T-helper 2 cell (primary cell): ENCODE results near the gene CFAP68.
"Not testable (repeated sequence)": the region's sequence is repeated elsewhere in the genome, so short reads cannot be mapped to it uniquely, and the experiment has no call there.

Experiments used
- DNase-seq, 5 experiments: peaks; one replicate each; pipeline versions ENCODE4 v3.0.0 to v3.0.0-alpha.2; 2012 to 2022

The CFAP68 gene

DNA sequence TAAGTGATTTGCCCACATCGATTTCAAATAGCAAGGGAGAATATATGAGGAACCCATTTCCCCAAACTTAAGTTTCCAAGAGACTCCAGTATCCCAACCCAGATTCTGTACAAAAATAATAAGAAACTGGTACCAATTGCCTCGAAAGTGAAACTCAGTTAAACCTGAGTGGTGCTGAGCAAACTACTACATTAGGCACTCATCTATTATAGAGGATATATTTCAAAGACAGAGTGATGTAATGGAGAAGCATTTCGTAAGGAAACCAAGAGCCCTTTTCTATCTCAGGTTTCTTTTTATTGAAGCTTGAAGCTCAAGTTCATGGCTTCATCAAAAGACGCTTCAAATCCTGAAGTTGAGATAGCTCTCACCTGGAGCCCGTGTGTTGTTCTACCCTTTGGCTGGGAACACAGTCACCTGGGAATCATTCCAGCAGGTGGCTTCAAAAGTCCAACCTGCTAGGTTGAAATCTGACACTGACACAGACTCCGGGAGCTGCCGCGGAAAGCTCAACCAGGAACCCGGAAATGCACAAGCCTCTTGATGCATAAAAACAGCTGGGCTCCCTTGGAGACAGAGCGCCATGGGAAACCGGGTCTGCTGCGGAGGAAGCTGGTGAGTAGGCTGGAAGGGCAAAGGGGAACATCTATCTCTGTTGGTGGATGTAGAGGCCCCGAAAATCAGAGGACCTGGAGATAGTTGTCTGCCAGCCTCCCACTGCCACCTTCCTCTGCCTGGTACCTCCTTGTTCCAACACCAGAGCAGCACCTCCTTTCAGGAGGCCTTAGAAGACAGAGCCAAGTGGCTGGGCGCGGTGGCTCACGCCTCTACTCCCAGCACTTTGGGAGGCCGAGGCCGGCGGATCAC is 39.3 kb downstream of the CFAP68 start, which contains the start of gene C11orf52:
Gene C11orf52, plus strand, starts transcription at position 524 of the 867 bp plus-strand sequence. Its CDS starts 60 bp downstream, at position 584.
- no peak for DNase-seq

DNA sequence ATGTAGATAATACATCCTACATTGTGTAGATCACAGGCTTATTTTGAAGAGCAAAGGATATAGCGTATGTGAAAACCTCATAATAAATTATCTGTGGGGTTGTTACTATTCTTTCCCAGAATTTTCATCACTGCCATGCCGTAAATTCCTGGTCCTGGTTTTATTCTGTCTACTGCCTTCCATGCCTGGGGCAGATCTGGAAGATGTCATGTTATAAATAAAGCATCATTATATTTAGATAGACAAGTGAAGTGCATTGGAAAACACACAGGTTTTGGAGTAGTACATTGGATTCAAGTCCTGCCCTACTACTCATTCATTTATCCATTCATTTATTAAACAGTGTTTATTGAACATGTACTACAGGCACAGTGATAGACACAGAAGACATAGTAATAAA is 41.6 kb downstream of the CFAP68 start:
- no peak for DNase-seq

DNA sequence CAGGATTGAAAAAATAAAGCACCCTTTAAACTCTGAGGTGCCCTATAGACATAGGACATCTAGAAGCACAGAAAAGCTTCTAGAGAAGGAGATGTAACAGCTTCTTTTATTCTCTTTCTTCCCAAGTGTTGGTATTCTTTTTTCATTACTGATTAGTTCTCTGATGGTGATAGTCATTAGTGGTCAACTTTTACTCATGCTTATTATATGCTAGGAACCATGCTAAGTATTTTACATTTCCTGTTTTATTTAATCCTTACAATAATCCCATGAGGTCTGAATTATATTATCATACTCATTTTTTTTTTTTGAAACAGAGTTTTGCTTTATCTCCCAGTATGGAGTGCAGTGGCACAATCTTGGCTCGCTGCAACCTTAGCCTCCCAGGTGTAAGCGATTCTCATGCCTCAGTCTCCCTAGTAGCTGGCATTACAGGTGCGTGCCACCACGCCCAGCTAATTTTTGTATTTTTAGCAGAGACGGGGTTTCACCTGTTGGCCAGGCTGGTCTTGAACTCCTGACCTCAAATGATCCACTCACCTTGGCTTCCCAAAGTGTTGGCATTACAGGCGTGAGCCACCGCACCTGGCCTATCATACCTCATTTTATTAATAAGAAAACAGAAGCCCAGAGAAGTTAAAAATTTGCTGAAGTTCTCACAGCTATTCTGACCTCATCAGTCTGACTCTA is 42.3 kb downstream of the CFAP68 start:
- no peak for DNase-seq

DNA sequence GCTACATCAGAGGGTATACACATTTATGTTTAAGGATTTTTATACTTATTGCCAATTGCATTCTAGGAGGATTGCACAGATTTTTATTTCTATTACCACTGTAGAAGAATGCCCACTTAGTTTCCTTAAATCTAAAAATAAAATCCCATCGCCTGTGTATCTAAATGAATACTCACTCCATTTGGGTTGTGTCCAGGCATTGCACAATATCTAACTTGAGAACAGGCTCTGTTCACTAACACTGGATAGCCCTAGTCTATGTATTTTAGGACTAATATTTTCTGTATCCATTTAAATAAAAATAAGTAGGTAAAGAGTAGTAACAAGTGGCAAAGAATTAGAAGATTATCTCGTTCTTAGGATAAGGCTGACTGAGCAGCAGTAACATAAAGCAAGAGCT is 43.5 kb downstream of the CFAP68 start:
- no peak for DNase-seq

DNA sequence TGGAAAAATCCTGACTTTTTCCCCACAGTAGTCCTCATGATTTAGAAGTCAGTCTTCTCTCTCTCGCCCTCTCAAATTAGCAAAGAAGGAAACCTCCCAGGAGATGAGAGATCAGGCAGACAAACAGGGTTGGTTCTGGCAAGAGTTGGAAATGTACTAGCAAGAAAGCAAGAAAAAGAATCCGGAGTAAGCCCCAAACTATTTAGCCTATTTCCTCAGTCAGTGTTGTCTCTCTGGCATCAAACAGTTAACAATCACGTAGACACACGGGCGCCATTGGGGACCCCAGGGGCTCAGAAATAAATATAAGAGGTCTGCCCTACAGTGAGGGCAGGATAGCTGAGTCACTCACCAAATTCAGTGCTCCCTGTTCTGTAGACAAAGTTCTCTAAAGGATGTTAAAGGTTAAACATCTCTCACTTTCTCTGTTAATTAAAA is 44.0 kb downstream of the CFAP68 start:
- DNase-seq = no peak

DNA sequence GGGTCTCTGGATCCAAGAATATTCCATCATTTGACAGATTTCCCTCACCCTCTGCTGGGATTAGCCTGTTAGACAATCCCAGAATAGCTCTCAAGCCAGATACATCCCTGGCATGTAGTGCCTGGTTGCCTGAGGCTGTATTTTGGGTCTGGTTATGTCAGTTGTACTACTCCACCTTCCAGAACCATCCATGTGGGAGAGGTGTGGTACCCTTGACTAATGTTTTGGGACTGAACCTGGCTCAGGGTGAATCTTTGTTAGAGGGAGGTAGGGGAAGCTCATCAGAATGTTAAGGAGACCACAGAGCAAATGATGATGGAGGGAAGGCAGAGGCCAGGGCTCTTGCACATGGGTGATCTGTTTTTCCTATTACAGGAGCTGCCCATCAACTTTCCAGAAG is 44.6 kb downstream of the CFAP68 start:
- no peak for DNase-seq

DNA sequence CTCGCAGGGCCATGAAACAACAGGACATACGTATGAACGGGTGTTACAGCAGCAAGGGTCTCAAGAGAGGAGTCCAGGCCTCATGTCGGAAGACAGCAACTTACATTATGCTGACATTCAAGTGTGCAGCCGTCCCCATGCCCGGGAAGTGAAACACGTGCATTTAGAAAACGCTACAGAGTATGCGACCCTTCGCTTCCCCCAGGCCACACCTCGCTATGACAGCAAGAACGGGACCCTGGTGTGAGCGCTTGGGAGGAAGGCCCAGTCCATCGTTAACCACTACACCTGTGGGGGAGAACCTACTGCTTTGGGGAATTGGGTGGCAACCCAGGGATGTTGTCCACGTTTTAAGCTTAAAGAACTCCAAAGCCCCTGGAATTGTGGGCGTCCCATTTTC is 46.6 kb downstream of the CFAP68 start:
- no peak for DNase-seq

DNA sequence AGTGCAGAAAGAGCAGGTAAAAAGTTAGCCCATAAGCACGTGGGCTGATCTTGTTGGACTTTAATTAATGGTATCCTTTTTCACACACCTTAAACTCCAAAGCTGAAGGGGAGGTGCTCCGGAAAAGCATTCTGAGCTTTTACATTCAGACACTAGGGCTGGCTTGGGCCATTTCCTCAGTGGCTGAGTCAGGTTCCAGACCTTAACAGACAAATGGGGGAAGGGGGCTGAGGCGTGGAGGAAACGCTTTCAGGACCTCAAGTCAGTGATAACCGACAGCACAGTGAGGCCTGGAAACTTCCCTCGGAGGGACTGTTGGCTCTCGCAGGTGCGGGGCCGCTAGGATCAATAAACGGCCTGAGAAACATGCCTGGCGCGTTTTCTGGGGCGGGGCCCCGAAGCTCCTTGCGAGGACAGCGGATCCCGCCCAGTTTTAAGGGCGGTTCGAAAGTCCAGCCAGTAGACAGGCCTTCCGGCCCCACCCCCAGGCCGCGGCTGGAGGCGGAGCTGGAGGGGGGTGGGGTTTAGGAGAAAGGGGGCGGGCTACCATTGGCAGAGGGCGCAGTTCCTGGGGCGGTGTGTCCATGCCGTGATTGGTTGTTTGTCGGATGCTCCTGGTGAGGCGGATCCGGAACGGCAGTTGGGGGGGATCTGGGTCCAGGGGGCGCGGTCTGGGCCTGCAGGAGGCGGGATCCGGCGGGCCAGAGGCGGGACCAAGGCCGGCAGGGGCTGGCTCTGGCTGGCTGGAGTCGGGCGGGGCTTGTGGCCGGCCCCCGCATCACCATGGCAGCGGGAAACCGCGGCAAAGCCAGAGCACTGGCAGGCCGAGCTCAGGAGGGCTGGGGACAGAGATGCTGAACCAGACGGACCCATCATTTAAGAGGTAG is 47.4 kb downstream of the CFAP68 start:
- peak; percentile 87 to 96 (median 92) for DNase-seq

DNA sequence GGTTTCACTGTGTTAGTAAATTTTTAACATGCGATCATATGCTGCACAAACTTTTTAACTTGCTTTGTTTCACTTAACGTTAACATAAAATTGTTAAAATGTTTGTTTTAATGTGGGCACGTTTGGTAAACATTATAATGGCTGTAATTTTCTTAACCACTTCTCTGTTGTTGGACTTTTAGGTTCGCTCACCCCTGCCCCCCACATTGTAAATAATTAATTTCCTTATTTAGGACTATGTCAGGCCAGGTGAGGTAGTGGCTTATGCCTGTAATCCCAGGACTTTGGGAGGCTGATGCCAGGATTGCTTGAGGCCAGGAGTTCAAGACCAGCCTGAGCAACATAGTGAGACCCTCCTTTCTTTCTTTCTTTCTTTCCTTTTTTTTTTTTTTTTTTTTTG is 51.1 kb downstream of the CFAP68 start:
- DNase-seq = no peak

DNA sequence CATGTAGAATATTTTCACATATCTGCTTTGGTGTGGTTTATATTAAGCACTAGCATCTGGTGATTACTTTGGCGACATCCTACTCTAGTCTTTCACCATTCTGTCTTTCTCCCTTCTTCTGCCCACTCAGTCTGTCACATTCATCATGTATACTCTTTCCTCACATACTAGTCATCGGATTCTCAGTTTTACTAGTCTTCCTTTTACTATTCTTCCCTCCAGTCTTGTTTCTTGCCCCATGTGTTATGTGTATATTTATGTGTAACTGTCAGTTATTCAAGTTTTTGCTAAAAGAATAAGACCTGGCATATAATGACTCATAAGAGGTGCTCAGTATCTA is 53.2 kb downstream of the CFAP68 start:
- DNase-seq = no peak

DNA sequence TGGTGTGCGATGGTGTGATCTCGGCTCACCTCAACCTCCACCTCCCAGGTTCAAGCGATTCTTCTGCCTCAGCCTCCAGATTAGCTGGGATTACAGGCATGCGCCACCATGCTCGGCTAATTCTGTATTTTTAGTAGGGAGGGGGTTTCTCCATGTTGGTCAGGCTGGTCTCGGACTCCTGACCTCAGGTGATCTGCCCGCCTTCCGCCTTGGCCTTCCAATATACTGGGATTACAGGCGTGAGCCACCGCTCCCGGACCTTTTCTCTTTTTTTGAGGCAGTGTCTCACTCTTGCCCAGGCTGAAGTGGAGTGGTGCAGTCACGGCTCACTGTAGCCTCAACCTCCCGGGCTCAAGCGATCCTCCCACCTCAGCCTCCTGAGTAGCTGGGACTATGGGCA is 53.8 kb downstream of the CFAP68 start:
- DNase-seq = not testable (repeated sequence)

DNA sequence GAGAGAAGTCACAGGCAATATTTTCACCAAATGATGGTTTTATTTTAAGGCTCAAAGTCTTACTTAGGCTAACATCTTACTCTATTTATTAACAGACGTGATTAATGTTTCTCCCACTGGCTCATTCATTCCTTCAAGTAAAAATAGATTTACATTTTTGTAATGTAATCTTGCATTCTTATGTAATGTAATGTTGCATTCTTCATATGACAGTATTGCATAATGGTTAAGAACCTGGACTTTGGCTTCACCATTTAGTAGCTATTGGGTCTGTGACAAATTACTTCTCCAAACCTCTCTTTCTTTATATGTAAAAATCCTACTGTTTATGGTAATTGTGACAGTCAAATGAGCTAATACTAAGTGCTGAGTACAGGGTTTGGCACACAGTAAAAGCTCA is 54.5 kb downstream of the CFAP68 start:
- DNase-seq = no peak

DNA sequence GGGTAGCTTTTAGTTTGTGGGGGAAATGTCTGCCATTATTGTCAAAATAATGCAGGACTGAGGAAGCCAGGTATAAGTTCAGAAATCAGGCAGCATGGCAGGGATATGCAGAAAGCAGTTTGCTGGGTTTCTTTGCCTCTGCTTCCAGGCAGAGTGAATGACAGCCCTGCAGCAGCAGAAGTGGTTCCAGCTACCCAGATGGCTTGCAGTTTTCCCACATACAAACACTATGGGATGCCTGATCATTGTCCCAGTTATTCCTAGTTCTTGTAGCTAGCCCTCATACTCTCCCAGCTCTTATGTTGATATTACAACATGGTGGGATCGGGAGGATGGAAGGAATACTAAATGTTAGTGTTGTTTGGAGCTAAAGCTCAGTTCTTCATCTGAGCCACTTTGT is 55.0 kb downstream of the CFAP68 start:
- no peak for DNase-seq
